Measurements from ENCODE around the gene ARID3B. TPM values are rescaled to one million over a fixed set of nuclear protein-coding genes. Genes with fewer than 3 reads are reported as not detected.

ARID3B gene
- total RNA-seq, 3 donors from 2014 or later, result 5.2 to 6.0 (median 5.9) TPM

GRCh38 chr15:74622758-74623157 is 81.7 kb downstream of the ARID3B start:
- Histone ChIP-seq H3K4me1 (peaks cover 0 to 18% of the 10 kb centered on the region in 2 donors), H3K4me3 (no peak overlapping the region), H3K36me3 (peaks cover 21% of the 10 kb centered on the region), H3K27me3 (no peaks in the 10 kb centered on the region), H3K9me3 (no peaks in the 10 kb centered on the region), H3K27ac (no peak overlapping the region)
- intact Hi-C loops (cut with DNase I; ENCODE audit: low total_unique reads), result no loop called here
- TF ChIP-seq CTCF (IDR thresholded peaks at IDR 0.05) (no peak), POLR2A (IDR thresholded peaks at IDR 0.05) (no peak), POLR2AphosphoS5 (IDR thresholded peaks at IDR 0.05) (no peak)
- no peak for DNase-seq (ENCODE audit: low spot score in 2 of 2)

GRCh38 chr15:74624020-74624602 is 83.1 kb downstream of the ARID3B start:
- Histone ChIP-seq H3K9me3 (no peaks in the 10 kb centered on the region), H3K36me3 (peaks cover 24% of the 10 kb centered on the region), H3K27ac (no peak overlapping the region)

GRCh38 chr15:74625693-74626092 is 84.7 kb downstream of the ARID3B start:
- Histone ChIP-seq H3K27me3 (no peaks in the 10 kb centered on the region), H3K36me3 (peaks cover 24% of the 10 kb centered on the region), H3K9me3 (no peaks in the 10 kb centered on the region), H3K4me3 (no peak overlapping the region), H3K4me1 (peaks cover 0 to 3% of the 10 kb centered on the region in 2 donors), H3K27ac (no peak overlapping the region)
- intact Hi-C loops (cut with DNase I; ENCODE audit: low total_unique reads), result no loop called here
- no peak for DNase-seq (ENCODE audit: low spot score in 2 of 2)
- TF ChIP-seq POLR2A (IDR thresholded peaks at IDR 0.05), result no peak
- no peak for TF ChIP-seq CTCF (IDR thresholded peaks at IDR 0.05)
- no peak for TF ChIP-seq POLR2AphosphoS5 (IDR thresholded peaks at IDR 0.05)

More at GRCh38 chr15:74624020-74624602, 83.1 kb downstream of the ARID3B start:
- Histone ChIP-seq H3K27me3 (no peaks in the 10 kb centered on the region), H3K4me1 (peaks cover 0 to 7% of the 10 kb centered on the region in 2 donors), H3K4me3 (no peak overlapping the region)
- intact Hi-C loops (cut with DNase I; ENCODE audit: low total_unique reads), result no loop called here
- DNase-seq (ENCODE audit: low spot score in 2 of 2), result no peak
- no peak for TF ChIP-seq POLR2A (IDR thresholded peaks at IDR 0.05)
- no peak for TF ChIP-seq CTCF (IDR thresholded peaks at IDR 0.05)
- no peak for TF ChIP-seq POLR2AphosphoS5 (IDR thresholded peaks at IDR 0.05)

GRCh38 chr15:74626336-74626735 is 85.3 kb downstream of the ARID3B start:
- Histone ChIP-seq H3K9me3 (no peaks in the 10 kb centered on the region), H3K27me3 (no peaks in the 10 kb centered on the region), H3K4me3 (no peak overlapping the region), H3K27ac (no peak overlapping the region), H3K36me3 (peaks cover 24% of the 10 kb centered on the region), H3K4me1 (no peaks in the 10 kb centered on the region)
- no peak for TF ChIP-seq POLR2A (IDR thresholded peaks at IDR 0.05)
- TF ChIP-seq CTCF (IDR thresholded peaks at IDR 0.05), result no peak
- no peak for TF ChIP-seq POLR2AphosphoS5 (IDR thresholded peaks at IDR 0.05)
- intact Hi-C loops (cut with DNase I; ENCODE audit: low total_unique reads), result no loop called here
- no peak for DNase-seq (ENCODE audit: low spot score in 2 of 2)

- peaks cover 22% of the 10 kb centered on the region for H3K36me3 ChIP-seq
- no peak for TF ChIP-seq POLR2AphosphoS5 (IDR thresholded peaks at IDR 0.05)
- TF ChIP-seq CTCF (IDR thresholded peaks at IDR 0.05), result no peak
- no peak for TF ChIP-seq POLR2A (IDR thresholded peaks at IDR 0.05)
- no peak for DNase-seq (ENCODE audit: low spot score in 2 of 2)
- no peaks in the 10 kb centered on the region for H3K27me3 ChIP-seq
- H3K27ac ChIP-seq, result no peak overlapping the region
- H3K9me3 ChIP-seq, result no peaks in the 10 kb centered on the region
- intact Hi-C loops (cut with DNase I; ENCODE audit: low total_unique reads), result no loop called here
- no peak overlapping the region for H3K4me3 ChIP-seq
- H3K4me1 ChIP-seq, result no peaks in the 10 kb centered on the region
Measured at GRCh38 chr15:74626752-74627692, 86.0 kb downstream of the ARID3B start.

Measured in breast epithelium (tissue), 4 donors.